Panc1 (cell line): ENCODE results near the gene INPP5D.

Experiments used
- CTCF ChIP-seq: fragments of 450-650 bp; IDR thresholded peaks from 2 replicates; pipeline ENCODE4 v1.5.1; 2017; ENCODE audit warnings: mild to moderate bottlenecking
- SIN3A ChIP-seq: IDR thresholded peaks from 2 replicates; pipeline ENCODE4 v1.6.1; 2012; ENCODE audit warnings: low read depth, mild to moderate bottlenecking, low read length, moderate library complexity, borderline replicate concordance; ENCODE audit not compliant: insufficient read depth

GRCh38 chr2:233250985-233251305, 190.8 kb downstream of the INPP5D start:
- TF ChIP-seq CTCF (no peak), SIN3A (no peak)
